Measurements from ENCODE around the gene DERA.

GRCh38 chr12:16072678-16073077 is 161.5 kb downstream of the DERA start:
- no peak for TF ChIP-seq HNRNPLL (IDR thresholded peaks at IDR 0.05; ENCODE audit: low read depth, low read length, poor library complexity, severe bottlenecking)
- no peak for TF ChIP-seq ZBTB20 (CRISPR knock-in tag; IDR thresholded peaks at IDR 0.05; ENCODE audit: borderline replicate concordance, low read depth)
- TF ChIP-seq PCBP1 (IDR thresholded peaks at IDR 0.05; ENCODE audit: borderline replicate concordance, low read depth, low read length): no peak
- TF ChIP-seq ZNF317 (CRISPR knock-in tag; IDR thresholded peaks at IDR 0.05): no peak
- TF ChIP-seq POLR2AphosphoS5 (IDR thresholded peaks at IDR 0.05; ENCODE audit: low read depth, low read length): no peak
- TF ChIP-seq MAFF (IDR thresholded peaks at IDR 0.05; ENCODE audit: low read depth, low read length): no peak
- no peak for TF ChIP-seq ZNF441 (CRISPR knock-in tag; IDR thresholded peaks at IDR 0.05; ENCODE audit: borderline replicate concordance)
- no peak for TF ChIP-seq ZNF546 (CRISPR knock-in tag; conservative IDR thresholded peaks at IDR 0.05)
- TF ChIP-seq ZNF704 (CRISPR knock-in tag; IDR thresholded peaks at IDR 0.05; ENCODE audit: borderline replicate concordance): no peak
- no peak for TF ChIP-seq CTCF (CRISPR knock-in tag; IDR thresholded peaks at IDR 0.05)
- no peak for TF ChIP-seq KIAA2018 (CRISPR knock-in tag; IDR thresholded peaks at IDR 0.05; ENCODE audit: borderline replicate concordance)
- TF ChIP-seq ZNF670 (CRISPR knock-in tag; IDR thresholded peaks at IDR 0.05; ENCODE audit: borderline replicate concordance): no peak
- TF ChIP-seq ZSCAN21 (CRISPR knock-in tag; IDR thresholded peaks at IDR 0.05; ENCODE audit: borderline replicate concordance): no peak

Data from HepG2 (cell line).